Middle frontal gyrus (tissue), 1 donor: ENCODE results near the gene PDE5A.

Experiments used
- DNase-seq: peaks from one replicate; pipeline ENCODE4 v3.0.0-alpha.2; 2015; ENCODE audit warnings: low spot score; ENCODE audit errors: extremely low spot score

The PDE5A gene

DNA sequence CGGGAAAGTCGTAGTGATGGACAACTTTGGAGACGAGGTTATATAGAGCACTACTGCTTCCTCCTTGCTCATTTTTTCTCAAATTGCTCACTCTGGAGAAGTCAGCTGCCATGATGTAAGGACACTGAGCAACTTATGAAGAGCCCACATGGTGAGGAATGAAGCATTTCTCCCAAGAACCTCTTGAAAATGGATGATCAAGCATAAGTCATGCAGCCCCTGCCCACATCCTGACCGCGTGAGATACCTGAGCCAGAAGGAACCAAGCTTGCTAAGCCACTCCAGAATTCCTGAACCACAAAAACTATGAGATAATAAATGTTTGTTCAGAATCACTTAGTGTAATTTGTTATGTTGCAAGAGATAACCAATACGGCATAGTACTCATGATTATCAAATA is 42.8 kb downstream of the PDE5A start:
- no peak for DNase-seq

DNA sequence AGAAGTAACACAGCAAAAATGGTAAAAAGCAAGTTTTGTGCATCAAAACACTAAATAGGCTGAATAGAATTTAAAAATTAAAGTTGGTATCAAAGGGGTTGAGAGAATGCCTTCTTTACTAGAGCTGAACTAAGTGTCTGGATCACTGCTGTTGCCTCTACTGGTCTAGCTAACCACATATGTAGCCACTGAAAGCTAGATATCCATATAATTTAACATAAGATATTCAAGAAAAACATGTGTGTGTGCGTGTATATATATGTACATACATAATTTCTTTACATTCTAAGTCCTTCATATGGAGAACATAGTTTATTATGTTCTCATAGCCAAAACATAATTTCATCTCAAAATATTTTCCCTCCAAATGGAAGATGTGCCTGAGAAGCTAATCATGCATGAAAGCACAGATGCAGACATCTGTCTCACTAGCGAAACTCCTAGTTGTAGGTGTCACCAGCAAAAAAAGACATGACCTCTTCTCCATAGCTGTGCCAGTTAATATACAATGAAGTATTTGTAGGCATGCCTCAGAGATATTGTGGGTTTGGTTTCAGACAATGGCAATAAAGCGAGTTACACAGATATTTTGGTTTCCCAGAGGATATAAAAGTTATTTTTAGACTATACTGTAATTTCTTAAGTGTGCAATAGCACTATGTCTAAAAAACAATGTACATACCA is 47.3 kb downstream of the PDE5A start:
- no peak for DNase-seq

DNA sequence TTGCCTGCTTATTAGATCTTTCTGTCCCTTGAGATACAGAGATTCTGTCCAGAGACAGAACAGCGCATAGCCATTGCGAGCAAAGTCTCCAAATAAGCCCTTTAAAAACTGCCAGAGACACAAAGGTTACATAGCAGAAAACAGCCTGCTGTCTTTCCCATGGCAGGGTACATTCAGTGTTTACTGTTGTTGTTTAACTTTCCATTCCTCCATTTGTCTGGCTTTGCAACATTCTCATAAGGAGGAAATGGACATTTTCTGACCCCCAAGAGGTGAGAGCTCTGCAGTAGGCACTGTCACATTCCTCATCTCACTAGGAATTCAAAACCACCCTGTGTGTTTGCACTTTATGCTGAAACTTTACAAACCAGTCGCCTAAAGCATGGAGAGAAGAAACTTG is 48.3 kb downstream of the PDE5A start:
- no peak for DNase-seq

DNA sequence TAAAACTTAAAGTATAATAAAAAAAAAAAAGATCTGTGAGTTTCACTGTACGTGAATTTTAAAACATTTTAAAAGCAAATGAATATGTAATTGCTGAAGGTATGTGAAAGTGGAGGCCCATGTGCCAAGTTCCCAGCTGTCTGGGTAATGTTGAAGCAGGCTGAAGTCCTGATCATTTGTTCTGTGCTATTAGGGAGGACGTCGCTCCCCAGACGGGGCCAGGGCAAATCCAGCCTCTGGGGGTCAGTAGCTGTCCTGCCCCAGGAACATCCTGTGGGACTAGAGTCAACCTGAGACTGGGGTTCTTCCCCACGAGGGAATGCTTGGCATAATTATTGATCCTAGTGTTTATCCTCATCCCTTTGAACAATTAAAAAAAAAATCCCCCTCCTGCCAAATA is 48.8 kb downstream of the PDE5A start:
- no peak for DNase-seq

DNA sequence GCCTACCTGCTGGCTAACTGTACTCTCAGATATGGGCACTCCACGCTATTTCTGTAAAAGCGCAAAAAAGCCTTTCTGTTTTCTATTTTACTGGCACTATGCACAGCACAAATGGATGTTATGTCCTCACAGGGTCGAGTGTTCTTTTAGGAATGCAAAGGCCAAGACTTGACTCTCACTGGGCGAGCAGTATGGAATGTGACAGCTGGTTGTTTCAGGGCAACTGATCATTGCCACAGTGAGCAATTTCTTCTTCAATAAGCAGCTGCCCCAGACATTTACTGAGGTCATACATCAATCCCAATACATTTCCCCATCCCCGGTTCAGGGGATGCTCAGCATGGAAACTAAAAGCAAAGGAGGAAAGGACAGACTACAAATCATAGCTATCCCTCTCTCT is 58.2 kb downstream of the PDE5A start:
- no peak for DNase-seq

DNA sequence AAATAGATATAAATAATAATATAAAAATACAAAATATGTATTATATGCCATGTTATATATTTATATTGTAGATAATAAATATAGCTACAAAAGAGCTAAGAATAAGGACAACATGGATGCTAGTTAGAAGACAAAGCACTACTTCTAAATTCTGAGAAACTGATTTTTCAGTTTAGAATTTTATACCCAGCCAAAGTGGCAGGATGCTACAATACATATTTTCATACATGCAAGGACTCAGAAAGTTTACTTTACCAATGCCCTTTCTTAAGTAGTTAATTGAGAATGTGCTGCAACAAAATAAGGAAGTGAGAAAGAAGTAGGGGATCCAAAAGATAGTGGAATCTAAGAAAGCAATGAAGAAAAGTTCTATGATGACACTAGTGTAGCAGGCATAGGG is 64.5 kb downstream of the PDE5A start:
- no peak for DNase-seq

DNA sequence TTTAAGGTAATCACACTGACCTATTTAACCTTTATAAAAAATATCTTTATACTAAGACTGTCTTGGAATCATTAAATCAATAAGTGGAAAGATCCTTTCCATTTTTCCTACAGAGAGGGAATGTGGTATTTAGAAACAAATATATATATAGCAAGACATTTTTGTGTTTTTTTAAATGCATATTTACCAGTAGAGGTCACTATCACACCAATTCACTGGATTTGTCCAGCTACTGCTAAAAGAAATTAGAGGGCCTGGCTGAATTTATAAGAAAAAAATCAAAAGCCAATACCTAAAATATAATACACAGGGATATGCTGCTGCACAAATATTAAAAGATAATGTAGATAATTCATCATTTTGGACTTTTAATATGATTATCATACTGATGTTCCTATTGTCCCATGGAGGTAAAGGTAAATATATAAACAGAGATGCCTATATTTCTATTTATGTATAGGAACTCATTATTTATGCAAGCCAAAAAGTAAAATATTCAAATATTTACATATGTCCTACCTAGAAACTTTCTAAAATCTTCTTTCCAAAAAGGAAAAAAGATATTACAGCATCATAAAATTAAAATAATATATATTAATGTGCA is 69.5 kb downstream of the PDE5A start:
- no peak for DNase-seq

DNA sequence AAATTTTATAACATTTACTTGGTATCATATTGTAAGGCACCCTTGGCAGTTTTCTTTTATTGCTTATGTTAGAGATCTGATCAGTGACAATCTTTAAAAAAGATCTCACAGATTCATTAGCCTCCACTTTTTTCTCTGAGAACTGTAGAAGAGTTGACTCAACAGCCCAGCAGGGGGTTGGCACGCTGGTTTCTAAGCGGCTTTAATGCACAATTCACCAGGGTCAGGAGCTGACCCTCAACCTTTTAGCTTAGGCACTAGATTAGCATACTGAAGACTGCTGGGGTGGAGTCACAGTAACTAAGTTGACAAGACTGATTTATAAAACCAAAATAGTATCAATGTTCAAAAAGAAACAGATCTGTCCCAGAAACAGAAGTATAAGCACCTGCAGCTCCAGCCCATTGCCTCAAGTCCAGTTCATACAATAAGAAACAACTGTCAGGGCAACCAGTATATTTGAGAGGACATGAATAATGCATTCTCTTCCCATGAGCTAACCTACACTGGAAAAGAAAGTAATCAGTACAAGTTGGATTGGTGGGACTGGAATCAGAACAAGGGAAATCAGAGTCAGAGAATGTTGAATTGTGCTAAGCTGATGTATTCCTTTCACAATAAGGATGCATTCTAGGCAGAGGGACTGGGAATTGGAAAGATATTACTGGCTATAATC is 77.6 kb downstream of the PDE5A start:
- no peak for DNase-seq

DNA sequence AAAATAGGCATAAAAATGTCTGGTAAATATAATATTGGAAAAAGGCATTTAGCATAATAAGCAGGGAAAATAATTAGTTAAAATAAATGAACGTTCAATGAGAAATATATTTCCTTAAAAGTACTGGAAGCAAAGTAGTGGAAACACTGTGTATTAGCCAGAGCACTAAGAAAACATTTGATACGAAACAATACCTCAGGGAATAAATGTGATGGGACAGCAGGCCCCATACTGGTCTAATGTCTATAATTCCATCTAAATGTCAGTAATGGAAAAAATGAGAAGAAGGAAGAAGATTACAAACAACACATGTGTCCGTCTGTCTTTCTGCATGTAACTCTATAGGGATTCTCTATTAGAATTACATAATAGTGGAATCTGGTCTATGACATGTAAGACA is 79.0 kb downstream of the PDE5A start:
- DNase-seq: no peak

DNA sequence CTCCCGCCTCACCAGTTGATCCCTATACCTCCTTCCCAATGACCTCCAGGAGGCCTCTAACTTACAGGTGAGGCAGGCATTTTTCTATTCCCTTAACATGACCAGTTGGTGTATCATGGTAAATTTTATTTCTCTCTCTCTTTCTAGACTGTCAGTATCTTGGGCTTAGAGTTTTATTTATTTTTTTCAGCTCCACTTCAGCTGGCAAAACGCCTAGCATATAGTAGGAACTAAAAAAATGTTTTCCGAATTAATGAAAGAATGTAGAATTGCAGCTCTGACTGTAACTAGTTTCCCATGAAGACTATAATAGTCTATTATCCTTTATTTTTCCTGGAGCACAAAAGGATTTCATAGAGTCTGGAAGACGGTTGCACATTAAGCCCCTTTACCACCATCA is 84.8 kb downstream of the PDE5A start:
- no peak for DNase-seq

DNA sequence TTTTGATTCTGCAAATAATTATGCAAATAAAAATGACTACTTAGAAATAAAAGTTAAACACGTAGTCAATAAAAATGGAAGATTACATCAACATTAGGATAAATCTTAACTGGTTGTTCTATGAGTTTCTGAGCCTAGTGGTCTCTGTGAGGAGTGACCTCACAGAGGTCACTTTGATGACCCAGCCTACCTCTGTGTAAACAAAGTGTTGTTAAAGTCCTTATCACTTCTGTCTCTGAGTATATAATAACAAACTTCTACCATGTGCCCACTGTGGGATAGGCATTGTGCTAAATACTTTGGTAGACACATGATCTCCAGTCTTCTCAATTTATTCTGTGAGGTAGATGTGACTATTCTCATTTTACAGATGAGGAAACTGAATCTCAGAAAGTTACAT is 85.4 kb downstream of the PDE5A start:
- no peak for DNase-seq

DNA sequence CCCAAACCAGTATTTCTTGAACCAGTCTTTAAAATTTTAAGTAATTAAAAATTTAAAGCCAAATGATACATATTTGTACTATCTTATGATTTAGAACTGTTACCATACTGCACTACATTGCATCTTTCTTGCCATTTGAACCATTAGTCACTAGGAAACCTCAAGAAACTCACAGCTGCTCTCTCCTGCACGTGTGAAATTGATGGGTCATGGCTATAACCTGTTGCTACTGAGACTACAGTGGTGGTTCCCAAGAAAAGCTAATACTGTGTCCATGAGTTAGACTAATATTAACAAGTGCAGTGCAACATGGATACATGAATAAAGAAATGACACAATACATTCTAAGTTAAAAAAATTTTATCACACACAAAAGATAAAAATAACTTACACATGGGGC is 88.4 kb downstream of the PDE5A start:
- no peak for DNase-seq

DNA sequence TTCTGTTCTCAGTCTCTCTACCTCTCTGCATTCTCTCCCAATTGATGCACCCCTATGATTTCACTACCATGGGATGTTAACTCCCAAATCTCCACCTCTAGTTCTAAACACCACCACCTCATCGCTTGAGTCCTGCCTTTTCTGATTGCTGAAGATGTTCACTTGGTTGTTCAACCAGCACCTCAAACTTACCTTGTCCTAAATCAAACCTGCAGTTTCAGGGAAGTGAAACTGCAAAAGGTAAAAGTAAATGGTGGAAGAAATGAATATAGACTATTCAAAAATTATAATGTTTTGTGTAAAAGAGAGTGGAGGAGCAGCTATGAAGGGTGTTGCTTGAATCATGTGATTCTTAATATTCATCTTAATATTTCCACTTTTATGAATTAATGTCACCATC is 91.0 kb downstream of the PDE5A start:
- no peak for DNase-seq

DNA sequence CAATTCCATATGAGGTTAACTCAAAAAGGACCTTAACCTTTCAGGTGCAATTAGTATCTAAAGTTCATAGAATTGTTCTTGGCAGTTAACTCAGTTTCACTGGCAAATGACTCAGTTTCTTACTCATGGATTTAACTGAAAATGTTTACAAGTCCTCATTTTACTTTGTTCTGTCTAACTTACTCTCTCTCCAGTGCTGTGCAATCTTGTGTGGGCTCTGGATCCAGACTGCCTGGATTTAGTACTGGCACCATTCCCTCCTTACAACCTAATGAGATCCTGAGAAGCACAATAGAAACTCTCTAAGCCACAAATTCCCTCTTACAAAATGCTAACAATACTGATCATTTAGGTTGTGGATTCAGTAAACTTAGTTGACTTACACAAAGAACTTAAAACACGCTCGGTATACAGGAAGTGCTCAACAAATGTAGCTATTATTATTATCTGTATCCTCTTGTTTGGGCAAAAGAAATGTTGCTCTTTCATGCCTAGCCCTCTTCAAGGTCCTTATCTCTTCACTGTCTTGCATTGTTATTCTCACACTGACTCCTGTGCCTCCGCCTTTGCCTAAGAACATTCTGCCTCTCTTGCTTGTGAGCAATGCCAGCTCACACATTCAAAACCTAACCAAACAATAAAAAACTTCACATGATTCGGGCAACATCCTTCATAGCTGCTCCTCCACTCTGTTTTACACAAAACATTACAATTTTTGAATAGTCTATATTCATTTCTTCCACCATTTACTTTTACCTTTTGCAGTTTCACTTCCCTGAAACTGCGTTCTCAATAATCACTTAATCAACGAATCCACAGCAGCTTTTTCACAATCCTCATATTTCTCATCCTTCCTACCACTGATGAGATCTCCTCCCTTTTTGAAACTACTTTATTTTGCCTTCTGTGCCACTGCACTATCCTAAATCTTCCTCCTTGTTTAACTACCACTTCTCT is 91.8 kb downstream of the PDE5A start:
- no peak for DNase-seq

DNA sequence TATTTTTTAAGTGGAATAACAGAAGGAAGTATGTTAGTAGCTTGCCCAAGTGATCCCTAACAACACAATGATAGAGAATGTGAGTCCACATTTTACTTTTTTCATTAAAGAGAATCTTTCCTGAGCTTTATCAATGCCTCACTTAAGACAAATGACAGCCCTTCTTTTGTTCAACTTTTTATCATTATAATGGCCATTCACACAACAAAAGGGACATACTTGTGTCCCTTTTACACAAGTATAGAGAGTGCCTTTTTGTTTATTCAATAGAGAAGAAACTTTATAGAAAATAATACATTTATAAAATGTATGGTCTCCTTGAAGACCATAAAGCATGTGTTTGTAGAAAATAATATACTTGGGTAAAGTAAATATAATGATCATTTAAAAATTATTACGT is 96.3 kb downstream of the PDE5A start:
- DNase-seq: no peak

DNA sequence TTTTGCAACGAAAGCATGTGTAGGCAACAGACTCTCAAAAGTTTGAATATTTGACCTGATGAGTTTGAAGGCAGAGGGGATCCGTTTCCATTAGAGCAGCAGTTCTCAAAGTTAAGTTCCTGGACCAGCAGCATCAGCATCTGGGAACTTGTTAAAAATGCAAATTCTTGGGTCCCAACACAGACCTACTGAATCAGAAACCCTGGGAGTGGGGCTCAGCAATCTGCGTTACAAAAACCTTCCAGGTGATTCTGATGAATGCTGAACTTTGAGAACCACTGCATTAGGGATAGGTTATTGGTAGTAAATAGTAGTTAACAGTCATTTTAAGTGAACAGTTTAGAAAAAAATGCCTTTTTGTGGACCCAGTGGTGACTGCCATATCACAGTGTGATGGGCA is 98.8 kb downstream of the PDE5A start:
- DNase-seq: no peak

DNA sequence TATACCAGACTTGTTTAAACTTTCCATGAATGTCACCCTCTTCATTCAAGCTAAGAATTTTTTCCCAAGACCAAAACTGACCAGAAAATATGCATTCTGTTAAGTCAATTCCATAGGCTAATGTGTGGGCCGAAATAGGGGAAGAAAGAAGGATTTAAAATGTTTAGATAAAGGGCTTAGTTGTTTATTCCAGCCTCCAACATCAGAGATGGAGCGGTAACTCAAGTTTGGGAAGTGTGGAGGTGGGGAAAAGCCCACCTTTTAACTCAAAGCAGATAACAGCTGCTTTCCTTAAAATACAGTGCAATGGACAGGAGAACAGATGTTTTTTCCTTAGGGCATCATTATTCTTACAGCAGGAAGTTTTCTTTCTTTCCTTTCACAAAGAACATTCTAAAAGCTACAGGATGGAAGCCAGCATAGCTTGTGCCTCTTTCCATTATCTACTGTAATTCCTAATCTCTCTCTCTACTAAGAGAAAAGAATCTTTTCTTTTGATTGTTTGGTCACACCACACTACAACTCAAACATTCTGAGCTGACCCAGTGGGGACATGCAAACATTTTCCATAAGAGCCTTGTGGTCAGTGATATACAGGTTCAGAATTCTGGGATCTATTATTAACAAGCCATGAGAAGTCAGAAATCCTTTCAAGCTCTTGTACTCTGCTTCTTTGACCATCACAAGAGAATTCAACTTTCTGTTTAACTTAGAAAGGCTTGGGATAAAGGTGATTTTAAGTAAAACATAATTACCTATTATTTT is 101.6 kb downstream of the PDE5A start:
- DNase-seq: no peak

DNA sequence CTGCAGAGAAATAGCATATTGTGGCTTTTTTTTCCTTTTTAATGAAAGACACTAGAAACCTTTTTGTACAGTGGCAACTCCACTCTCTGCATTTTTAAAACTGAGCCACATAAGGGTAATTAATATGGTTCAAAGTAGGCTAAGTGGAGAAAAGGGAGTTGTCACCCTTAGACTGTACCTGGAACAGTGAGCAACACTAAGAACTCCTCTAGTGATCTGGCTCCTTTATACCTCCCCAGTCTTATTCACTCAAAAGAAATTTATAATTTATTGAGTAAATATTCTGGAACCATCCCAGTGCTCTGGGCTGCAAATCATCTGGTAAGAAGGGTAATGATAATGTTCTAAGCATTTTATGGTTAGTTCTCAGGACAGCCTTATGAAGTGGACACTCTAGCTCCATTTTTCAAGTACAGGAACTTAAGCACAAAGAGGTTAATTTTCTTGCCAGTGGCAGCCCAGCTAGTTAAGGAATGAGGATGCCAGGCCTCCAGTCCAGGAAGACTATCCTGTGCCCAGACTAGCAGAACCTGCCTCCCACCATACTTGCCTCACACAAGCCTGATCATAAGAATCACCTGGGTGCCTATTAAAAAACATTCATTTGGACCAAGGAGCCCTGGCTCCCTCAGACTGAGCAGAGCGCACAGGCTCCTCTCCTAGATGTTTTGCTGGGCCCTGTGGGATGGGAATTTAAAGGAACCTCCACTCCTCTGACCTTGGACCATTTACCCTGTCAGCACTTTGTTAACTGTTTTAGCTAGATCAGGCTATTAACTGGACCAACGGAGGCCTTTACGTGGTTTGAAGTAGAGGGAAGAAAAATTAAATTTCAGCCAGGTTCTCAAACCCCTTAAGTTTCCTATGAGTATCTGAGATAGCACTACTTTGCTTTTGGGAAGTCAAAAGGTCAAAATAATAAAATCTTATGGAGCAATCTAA is 102.6 kb downstream of the PDE5A start:
- no peak for DNase-seq

DNA sequence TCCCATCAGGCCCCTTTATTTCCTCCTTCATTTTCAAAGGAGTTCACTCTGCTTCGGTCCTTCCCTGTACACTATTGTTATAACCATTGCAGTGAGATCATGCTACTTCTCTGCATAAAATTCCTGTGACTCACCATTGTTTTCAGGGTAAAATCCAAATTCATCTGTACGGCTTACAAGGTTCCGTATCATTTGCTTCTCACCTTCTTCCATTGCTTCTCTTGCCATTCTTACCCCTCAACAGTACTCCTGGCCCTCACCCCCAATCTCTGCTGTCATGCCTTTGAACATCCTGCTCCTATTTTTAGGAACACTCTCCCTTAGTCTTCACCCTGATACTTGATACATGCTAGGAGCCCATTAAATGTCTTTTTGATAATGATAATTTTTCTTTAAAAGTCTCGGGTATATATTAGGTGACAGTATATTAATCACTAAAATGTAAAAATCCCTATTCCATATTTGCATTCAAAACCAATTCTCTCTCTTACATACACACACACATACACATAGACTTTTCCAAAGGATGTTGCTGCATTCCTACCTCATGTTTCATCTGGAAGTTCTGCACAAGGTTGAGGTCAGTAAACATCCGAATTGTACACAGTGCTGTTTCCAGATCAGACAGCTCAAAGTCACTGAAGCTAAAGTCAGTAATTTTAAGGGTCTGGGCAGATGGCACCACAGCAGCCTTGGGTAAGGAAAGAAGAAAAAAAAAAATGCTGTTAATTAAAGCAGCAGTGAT is 103.4 kb downstream of the PDE5A start:
- DNase-seq: no peak
